Esophagus squamous epithelium (tissue), 5 donors: ENCODE data around the gene INPP5F. TPM values are rescaled to one million over a fixed set of nuclear protein-coding genes. Genes with fewer than 3 reads are reported as not detected.
"Not testable (repeated sequence)": the region's sequence is repeated elsewhere in the genome, so short reads cannot be mapped to it uniquely, and the experiment has no call there.

ENCODE experiments used
- DNase-seq: peaks from one replicate; lab custom pipeline; 2025; lab: John Stamatoyannopoulos, UW
- H3K27ac ChIP-seq, 4 donors: fragments of 200-600 bp; sonication (generic); one replicate each; pipeline ENCODE4 v1.5.1; 2016 to 2019; ENCODE audit warnings: mild to moderate bottlenecking in 1 of 4
- H3K27me3 ChIP-seq, 4 donors: fragments of 200-600 bp; sonication (generic); 1 replicate in 3 of 4; 2 replicates in 1 of 4; pipeline versions ENCODE4 v1.5.1 to v1.6.0; 2017 to 2021; ENCODE audit warnings: antibody characterized with exemption in 1 of 4
- H3K36me3 ChIP-seq, 3 donors: fragments of 200-600 bp; sonication (generic); one replicate each; pipeline ENCODE4 v1.5.1; 2016 to 2019
- H3K4me1 ChIP-seq, 3 donors: fragments of 200-600 bp; sonication (generic); one replicate each; pipeline ENCODE4 v1.5.1; 2017 to 2019
- H3K4me3 ChIP-seq, 4 donors: fragments of 200-600 bp; sonication (generic); 1 replicate in 3 of 4; 2 replicates in 1 of 4; pipeline ENCODE4 v1.5.1; 2016 to 2019; ENCODE audit warnings: mild to moderate bottlenecking in 2 of 4, moderate library complexity in 1 of 4
- H3K9me3 ChIP-seq, 3 donors: fragments of 200-600 bp; sonication (generic); one replicate each; pipeline ENCODE4 v1.5.1; 2016 to 2019
- CTCF ChIP-seq, 6 experiments: fragments of 450-650 bp in 4 of 6; fragments of 200-600 bp in 2 of 6; sonication (generic) in 2 of 6; IDR thresholded peaks; one replicate each; pipeline ENCODE4 v1.5.1; 2016 to 2019; ENCODE audit warnings: antibody characterized with exemption in 6 of 6, mild to moderate bottlenecking in 4 of 6, moderate library complexity in 4 of 6
- POLR2A ChIP-seq, 4 donors: fragments of 450-650 bp; IDR thresholded peaks; one replicate each; pipeline ENCODE4 v1.6.1; 2017; ENCODE audit warnings: antibody characterized with exemption in 4 of 4, mild to moderate bottlenecking in 4 of 4, moderate library complexity in 3 of 4
- WGBS, 2 donors: methylation state at CpG; one replicate each; pipeline ENCODE4 v1.1.5; 2018; 5-methylcytosine and 5-hydroxymethylcytosine counted together
- intact Hi-C: fragments of 100-400 bp; cut with DNase I; formaldehyde crosslinking; loops from one replicate; pipeline ENCODE4 v1.15.0; 2022
- total RNA-seq, 4 donors: library from RNA; depleted of rRNA; stranded (reverse); fragments of >200 nt; gene quantifications; one replicate each; pipeline ENCODE4 v1.1.0, GENCODE V29; 2016
- donor health status: DM: yes; HTN: yes; CAD: no.

The INPP5F gene
- total RNA-seq, 4 donors from 2014 or later = 5.3 to 11.4 (median 9.4) TPM

DNA sequence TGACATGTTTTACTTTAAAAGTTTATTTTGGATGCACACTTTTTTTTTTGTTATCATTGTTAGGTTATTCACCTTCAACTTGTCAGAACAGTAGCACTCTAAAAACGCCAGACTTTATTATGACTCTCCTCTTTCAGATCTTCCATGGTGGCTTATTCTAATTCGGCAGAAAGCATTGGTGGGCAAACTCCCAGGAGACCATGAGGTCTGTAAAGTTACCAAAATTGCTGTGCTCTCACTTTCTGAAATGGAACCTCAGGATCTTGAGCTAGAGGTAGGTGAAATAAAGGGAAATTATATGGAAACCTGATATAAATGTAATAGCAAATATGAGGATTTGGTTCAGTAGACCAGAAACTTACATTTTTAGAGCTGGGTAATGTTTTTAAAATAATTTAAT, 55.6 kb downstream of the INPP5F start:
- no peaks in the 10 kb centered on the region for H3K36me3 ChIP-seq
- TF ChIP-seq CTCF (IDR thresholded peaks at IDR 0.05) (no peak), POLR2A (IDR thresholded peaks at IDR 0.05) (no peak)
- H3K9me3 ChIP-seq = no peaks in the 10 kb centered on the region
- intact Hi-C loops = no loop called here
- H3K4me1 ChIP-seq = no peaks in the 10 kb centered on the region
- no peak overlapping the region for H3K27ac ChIP-seq
- H3K27me3 ChIP-seq = no peaks in the 10 kb centered on the region
- 48 to 81% methylated on average over 2 of the region's 2 CpGs for WGBS, 2 donors
- H3K4me3 ChIP-seq = no peak overlapping the region
- no peak for DNase-seq

GRCh38 chr10:119782981-119783664, 57.3 kb downstream of the INPP5F start:
- TF ChIP-seq POLR2A (IDR thresholded peaks at IDR 0.05) = no peak
- TF ChIP-seq CTCF (IDR thresholded peaks at IDR 0.05) = no peak
- Histone ChIP-seq H3K4me1 (no peaks in the 10 kb centered on the region), H3K9me3 (no peaks in the 10 kb centered on the region), H3K4me3 (no peak overlapping the region), H3K27me3 (no peaks in the 10 kb centered on the region), H3K36me3 (no peaks in the 10 kb centered on the region), H3K27ac (no peak overlapping the region)
- DNase-seq = no peak
- intact Hi-C loops = no loop called here
- WGBS, 2 donors = 90% methylated on average over 3 to 4 of the region's 4 CpGs

DNA sequence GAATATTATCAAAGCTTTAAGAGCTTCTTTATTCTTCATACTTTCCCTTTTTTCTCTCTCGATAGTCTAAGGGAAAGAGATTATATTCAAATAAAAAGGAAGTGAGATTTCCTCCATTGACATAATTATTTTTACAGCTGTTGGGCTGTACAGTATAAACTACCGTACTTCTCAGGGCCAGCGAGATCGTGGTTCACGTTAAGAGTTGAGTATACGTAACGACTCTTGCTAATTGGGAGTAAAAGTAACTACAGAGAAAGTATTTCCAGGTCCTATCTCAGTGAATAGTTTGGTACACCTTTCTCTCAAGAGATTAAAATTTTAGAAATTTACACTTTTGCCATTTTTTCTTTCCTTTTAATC, 57.8 kb downstream of the INPP5F start:
- no peak for DNase-seq
- no peaks in the 10 kb centered on the region for H3K9me3 ChIP-seq
- intact Hi-C loops = no loop called here
- H3K4me1 ChIP-seq = no peaks in the 10 kb centered on the region
- H3K27ac ChIP-seq = no peak overlapping the region
- WGBS, 2 donors = 65 to 72% methylated on average over 7 of the region's 7 CpGs
- H3K36me3 ChIP-seq = no peaks in the 10 kb centered on the region
- no peak overlapping the region for H3K4me3 ChIP-seq
- TF ChIP-seq CTCF (IDR thresholded peaks at IDR 0.05) (no peak), POLR2A (IDR thresholded peaks at IDR 0.05) (no peak)
- H3K27me3 ChIP-seq = no peaks in the 10 kb centered on the region

DNA sequence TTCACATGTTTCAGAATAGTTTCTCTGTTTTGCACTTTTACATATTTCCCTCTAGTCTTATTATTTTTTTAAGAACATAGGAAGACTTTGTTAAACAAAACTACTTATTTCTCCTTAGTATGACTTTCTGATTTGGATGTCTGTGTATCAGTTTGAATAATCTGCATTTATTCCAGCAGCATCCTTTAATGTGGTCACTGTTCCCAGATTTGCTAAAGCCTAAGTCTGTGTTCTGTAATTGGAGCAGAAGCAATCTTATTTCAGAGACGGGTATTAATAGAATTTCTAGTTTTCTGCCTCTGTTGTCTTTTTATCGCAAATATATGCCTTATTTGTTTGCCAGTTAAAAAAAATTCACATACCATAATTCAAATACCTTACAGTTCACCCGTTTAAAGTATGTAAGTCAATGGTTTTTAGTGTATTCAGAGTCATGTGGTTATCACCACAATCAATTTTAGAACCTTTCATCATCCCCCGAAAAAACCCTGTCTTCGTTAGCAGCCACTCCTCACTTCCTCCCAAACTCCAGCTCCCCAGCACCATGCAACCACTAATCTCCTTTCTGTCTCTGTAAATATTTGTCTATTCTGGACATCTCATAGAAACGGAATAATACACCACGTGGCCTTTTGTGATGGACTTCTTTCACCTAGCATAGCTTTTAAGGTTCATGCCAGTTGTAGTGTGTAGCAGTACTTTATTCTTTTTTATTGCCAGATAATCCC, 58.7 kb downstream of the INPP5F start:
- Histone ChIP-seq H3K9me3 (no peaks in the 10 kb centered on the region), H3K4me1 (no peaks in the 10 kb centered on the region), H3K36me3 (no peaks in the 10 kb centered on the region), H3K27ac (no peak overlapping the region), H3K4me3 (no peak overlapping the region), H3K27me3 (no peaks in the 10 kb centered on the region)
- 59 to 68% methylated on average over 7 of the region's 7 CpGs for WGBS, 2 donors
- TF ChIP-seq POLR2A (IDR thresholded peaks at IDR 0.05) (no peak), CTCF (IDR thresholded peaks at IDR 0.05) (no peak)
- no peak for DNase-seq
- intact Hi-C loops = no loop called here

- no peak for DNase-seq
- H3K9me3 ChIP-seq = no peaks in the 10 kb centered on the region
- H3K4me3 ChIP-seq = no peak overlapping the region
- H3K36me3 ChIP-seq = peaks cover 0 to under 1% (median 0%) of the 10 kb centered on the region in 3 donors
- 81 to 85% methylated on average over 5 of the region's 5 CpGs for WGBS, 2 donors
- no peaks in the 10 kb centered on the region for H3K27me3 ChIP-seq
- TF ChIP-seq POLR2A (IDR thresholded peaks at IDR 0.05) = no peak
- no peak for TF ChIP-seq CTCF (IDR thresholded peaks at IDR 0.05)
- intact Hi-C loops = no loop called here
- no peak overlapping the region for H3K27ac ChIP-seq
- no peaks in the 10 kb centered on the region for H3K4me1 ChIP-seq
Measured at GRCh38 chr10:119786117-119786769, 60.4 kb downstream of the INPP5F start.

GRCh38 chr10:119795101-119795500, 69.3 kb downstream of the INPP5F start:
- WGBS, 2 donors = no CpG with 5 or more reads among the region's 32 CpGs
- peaks cover 0 to 34% (median 0%) of the 10 kb centered on the region in 3 donors for H3K36me3 ChIP-seq
- H3K27ac ChIP-seq, H3K9me3 ChIP-seq, H3K4me3 ChIP-seq, DNase-seq, intact Hi-C loops, H3K4me1 ChIP-seq, H3K27me3 ChIP-seq: not testable (repeated sequence)
